ENCODE data around the gene ARAP3. TPM values are rescaled to one million over a fixed set of nuclear protein-coding genes. Genes with fewer than 3 reads are reported as not detected.

ARAP3 gene
- total RNA-seq, 1 experiment from 2014 or later, result 27.6 TPM

- peaks cover 23 to 31% of the 10 kb centered on the region in 2 experiments for H3K4me1 Mint-ChIP-seq
- no peak overlapping the region for H3K27ac Mint-ChIP-seq
Observed at GRCh38 chr5:141694479-141694878, 12.4 kb upstream of the ARAP3 start.

More at GRCh38 chr5:141694479-141694878, 12.4 kb upstream of the ARAP3 start:
- H3K56ac ChIP-seq (ENCODE audit: insufficient read length, low read depth, low read length), result no peak overlapping the region
- no CpG with 5 or more reads among the region's 5 CpGs for WGBS (ENCODE audit: extremely low coverage, insufficient read length, low lambda C conversion rate)
- H3K14ac ChIP-seq (ENCODE audit: insufficient read depth, low read length), result no peak overlapping the region
- Mint-ChIP-seq H3K9me3 (no peaks in the 10 kb centered on the region), H3K36me3 (ENCODE audit: insufficient read depth in 1 of 3, low read depth in 3 of 3) (no peaks in the 10 kb centered on the region), H3K27me3 (ENCODE audit: low read depth) (peaks cover 39% of the 10 kb centered on the region), H3K4me3 (no peak overlapping the region)
- no peaks in the 10 kb centered on the region for H3K9me3 ChIP-seq (ENCODE audit: control insufficient read depth, low read depth, low read length)
- no peaks in the 10 kb centered on the region for H4K20me1 ChIP-seq (ENCODE audit: control insufficient read depth, insufficient read depth, insufficient read length)
- no peak overlapping the region for H2AK5ac ChIP-seq (ENCODE audit: insufficient read length, low read length)
- TF ChIP-seq CTCF (conservative IDR thresholded peaks at IDR 0.05), result no peak
- H3K4ac ChIP-seq (ENCODE audit: low read depth, low read length), result no peak overlapping the region
- no peak overlapping the region for H4K8ac ChIP-seq (replicated peaks; ENCODE audit: insufficient read length, low read depth, low read length)
- no peaks in the 10 kb centered on the region for H3K79me1 ChIP-seq (ENCODE audit: insufficient read depth, low read depth, low read length, poor library complexity, severe bottlenecking)
- no peak overlapping the region for H2BK120ac ChIP-seq (ENCODE audit: low read depth, low read length, poor library complexity, severe bottlenecking)
- no peaks in the 10 kb centered on the region for H3K27me3 ChIP-seq (ENCODE audit: insufficient read depth, low read length)
- no peak overlapping the region for H4K91ac ChIP-seq (ENCODE audit: insufficient read length, low read depth, low read length)
- H4K5ac ChIP-seq (ENCODE audit: insufficient read length, low read depth, low read length), result no peak overlapping the region
- H3K18ac ChIP-seq (ENCODE audit: insufficient read length, low read depth, low read length), result no peak overlapping the region
- H3K27ac ChIP-seq (ENCODE audit: insufficient read length, low read depth, low read length), result no peak overlapping the region
- H2BK20ac ChIP-seq (ENCODE audit: low read depth, low read length, poor library complexity, severe bottlenecking), result no peak overlapping the region
- no peak overlapping the region for H3K23ac ChIP-seq (ENCODE audit: insufficient read length, low read depth, low read length)
- no peak overlapping the region for H3K4me2 ChIP-seq (ENCODE audit: insufficient read depth, insufficient read length, low read length)
- H3K23me2 ChIP-seq (ENCODE audit: insufficient read length, low read depth, low read length, poor library complexity, severe bottlenecking), result no peaks in the 10 kb centered on the region
- H3K9ac ChIP-seq (ENCODE audit: extremely low read depth, insufficient read length, low read length), result no peak overlapping the region
- no peak overlapping the region for H2BK5ac ChIP-seq (ENCODE audit: insufficient read length, low read length)
- no peaks in the 10 kb centered on the region for H3K79me2 ChIP-seq (ENCODE audit: insufficient read depth, low read length)
- no peak for DNase-seq
- H3T11ph ChIP-seq (ENCODE audit: low read length), result no peak overlapping the region
- no peak overlapping the region for H2BK12ac ChIP-seq (ENCODE audit: insufficient read length, low read depth, low read length)
- H3K4me1 ChIP-seq (ENCODE audit: insufficient read depth, low read length), result peaks cover 4% of the 10 kb centered on the region; the same call in 1 of the 2 replicates
- H2AFZ ChIP-seq (ENCODE audit: low read length), result no peak overlapping the region
- H2BK15ac ChIP-seq (ENCODE audit: low read depth, low read length), result no peak overlapping the region

All from H9 (cell line).